Stimulated activated CD8-positive, alpha-beta memory T cell treated with anti-CD3 and anti-CD28 coated beads, Interleukin-12 subunit alpha, Interleukin-12 subunit beta, amount 100 ng/mL, for 1 hour (primary cell): ENCODE results near the gene ASB4.
"Not testable (repeated sequence)": the region's sequence is repeated elsewhere in the genome, so short reads cannot be mapped to it uniquely, and the experiment has no call there.

Experiments used
- DNase-seq: peaks from one replicate; pipeline ENCODE4 v3.0.0-alpha.2; 2020; ENCODE audit warnings: low read depth

The ASB4 gene

DNA sequence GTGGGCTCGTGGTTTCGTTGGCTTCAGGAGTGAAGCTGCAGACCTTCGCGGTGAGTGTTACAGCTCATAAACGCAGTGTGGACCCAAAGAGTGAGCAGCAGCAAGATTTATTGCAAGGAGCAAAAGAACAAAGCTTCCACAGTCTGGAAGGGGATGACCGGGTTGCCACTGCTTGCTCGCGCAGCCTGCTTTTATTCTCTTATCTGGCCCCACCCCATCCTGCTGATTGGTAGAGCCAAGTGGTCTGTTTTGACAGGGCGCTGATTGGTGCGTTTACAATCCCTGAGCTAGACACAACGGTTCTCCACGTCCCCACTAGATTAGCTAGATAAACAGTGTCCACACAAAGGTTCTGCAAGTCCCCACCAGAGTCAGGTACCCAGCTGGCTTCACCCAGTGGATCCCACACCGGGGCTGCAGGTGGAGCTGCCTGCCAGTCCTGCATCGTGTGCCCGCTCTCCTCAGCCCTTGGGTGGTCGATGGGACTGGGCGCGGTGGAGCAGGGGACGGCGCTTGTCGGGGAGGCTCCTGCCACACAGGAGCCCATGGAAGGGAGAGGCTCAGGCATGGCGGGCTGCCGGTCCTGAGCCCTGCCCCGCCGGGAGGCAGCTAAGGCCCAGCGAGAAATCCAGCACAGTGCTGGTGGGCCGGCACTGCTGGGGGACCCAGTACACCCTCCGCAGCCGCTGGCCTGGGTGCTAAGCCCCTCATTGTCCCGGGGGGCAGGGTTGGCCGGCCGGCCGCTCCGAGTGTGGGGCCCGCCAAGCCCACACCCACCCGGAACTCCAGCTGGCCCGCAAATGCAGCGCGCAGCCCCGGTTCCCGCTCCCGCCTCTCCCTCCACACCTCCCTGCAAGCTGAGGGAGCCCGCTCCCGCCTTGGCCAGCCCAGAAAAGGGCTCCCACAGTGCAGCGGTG lies 66.5 kb downstream of the ASB4 start:
- not testable (repeated sequence) for DNase-seq

DNA sequence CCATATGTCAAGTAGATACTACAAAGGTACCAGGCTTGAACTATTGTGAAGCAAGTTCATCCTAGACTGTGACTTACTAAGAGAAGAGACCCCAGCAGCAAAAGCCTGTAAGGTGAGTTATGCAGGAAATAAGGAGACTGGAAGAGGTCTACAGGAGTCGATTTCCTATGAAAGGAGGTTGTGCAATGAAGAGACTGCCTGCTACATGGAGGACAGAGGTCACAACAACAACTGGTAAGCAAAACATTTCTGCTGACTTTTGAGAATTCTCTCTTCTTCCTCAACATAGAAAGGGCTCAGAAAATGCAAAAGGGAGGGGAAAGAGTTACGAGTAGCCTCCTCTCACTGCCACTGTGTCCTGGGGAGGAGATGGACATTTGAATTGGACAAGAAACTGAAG lies 68.2 kb downstream of the ASB4 start:
- DNase-seq: no peak

DNA sequence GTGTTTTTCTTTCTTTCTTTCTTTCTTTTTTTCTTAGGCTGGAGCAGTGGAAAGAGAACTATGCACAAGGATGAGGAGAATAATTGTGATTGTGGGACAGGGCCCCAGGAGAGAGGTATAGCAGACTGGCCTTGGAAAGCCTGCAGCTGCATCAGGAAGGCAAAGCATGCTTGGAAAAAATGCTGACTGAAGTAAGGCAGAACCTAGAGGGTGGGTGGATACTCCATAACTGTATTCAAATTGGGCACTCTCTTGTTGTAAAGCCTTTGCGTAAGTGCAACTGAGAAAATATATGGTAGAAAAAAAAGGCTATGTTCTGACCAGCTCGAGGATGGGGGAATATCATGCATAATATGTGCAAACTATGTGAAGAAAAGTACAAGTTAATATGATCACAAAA lies 71.0 kb downstream of the ASB4 start:
- no peak for DNase-seq

DNA sequence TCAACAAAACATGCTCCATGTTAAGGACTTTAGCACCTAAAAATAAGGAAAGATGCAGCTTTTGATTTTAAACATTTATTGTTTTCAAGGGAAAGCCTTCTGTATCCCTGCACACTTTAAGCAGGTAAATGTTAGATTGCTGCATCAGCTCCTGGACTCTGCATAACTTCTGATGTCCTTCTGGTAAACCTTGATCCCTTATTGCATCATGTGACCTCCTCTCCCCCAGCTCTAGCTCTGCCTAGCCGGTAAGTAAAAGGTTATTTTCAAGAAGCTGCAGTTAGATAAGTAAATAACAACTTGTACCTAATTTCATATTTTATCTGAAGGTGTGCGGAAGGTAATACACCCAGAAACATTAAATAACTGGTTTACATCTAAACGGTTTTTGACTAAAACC lies 73.1 kb downstream of the ASB4 start:
- DNase-seq: no peak

DNA sequence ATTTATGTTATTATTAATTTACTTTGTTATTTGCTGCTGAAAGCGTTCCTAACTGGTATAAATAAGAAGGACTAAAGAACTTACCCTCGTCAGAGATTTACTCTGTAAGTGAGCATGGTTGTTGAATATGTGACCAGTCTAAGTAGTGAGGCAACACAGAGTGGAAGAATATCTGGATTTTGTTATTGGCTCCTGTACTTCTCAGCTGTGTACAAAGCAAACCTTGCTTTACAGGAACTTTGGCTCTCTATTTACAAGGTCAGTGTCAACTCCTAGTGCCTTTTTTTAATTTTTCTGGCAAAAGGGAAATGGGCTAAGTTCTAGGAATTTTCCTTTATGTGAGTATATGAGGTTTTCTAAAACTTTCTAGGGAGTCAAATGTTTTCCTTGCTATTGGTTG lies 74.9 kb downstream of the ASB4 start:
- DNase-seq: no peak

DNA sequence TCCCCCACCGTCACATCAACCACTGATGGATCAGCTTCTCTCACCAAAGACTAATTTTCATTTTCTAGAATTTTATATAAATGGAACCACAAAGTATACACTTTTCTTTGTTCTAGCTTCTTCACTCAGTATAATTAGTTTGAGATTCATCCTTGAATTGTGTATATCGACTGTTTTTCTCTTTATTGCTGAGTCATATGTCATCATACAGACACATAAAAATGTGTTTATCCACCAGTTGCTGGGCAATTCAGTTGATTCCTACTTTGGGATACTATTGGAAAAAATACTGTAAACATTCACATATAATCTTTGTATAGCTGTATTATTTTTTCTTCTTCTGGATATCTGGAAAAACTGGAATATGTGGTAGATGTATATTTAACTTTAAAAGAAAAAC lies 84.0 kb downstream of the ASB4 start:
- DNase-seq: no peak

DNA sequence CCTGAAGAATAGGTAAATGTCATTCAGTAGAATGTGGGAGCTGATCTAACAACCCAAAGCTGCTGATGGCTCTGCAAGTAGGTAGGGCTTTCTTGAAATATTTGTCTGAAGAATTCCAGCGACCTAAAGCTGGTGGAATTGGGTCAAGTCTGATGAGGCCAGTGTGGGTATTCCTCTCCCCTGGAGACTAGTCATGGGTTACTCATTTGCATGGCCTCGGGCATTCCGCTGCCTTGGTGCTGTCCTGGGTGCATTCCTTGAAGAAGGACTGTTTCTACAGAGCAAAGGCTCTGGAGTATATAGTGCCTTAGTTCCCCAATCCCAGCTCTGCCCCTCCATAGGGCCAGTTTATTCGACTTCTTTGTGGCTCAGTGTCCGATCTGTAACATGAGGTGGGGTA lies 91.4 kb downstream of the ASB4 start:
- no peak for DNase-seq

DNA sequence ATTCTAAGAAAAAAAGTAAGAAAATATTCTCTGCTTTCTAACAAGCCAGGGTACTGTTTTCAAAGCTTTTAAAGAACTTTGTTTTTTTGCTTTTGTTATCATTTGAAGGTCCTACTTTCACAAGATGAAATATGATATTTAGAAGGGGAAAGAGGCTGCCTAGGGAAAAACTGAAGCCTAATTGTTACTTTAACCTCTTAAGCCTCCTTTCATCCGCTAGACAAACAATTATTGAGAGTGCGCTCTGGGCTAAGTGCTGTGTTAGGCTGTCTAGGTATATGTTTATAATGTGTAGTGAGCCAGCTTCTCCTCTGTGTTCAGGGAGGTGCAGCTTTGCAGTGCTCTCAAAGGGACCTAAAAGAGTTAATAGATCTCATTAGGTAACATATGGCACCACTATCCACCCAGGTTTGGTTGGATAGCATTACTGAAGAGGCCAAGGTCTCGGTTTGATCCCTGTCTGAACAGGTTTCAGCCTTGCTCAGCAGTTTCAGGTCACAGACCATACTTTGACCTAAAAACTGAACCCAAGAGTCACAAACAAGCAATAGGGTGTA lies 92.6 kb downstream of the ASB4 start:
- no peak for DNase-seq

DNA sequence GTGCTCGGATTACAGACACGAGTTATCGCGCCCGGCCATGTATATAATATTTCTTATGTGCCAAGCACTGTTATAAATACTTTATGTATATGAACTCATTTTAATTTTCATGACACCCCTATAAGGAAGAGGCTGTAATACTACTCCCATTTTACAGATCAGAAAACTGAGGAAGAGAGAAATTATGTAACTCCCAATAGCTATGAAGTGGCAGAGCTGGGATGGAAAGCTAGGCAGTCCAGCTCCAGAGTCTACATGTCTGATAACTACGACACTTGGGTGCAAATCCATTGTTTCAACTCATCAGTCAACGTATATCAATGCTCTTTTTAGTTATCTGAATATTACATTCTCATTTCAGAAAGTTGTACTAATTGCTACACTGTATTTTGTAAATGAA lies 93.6 kb downstream of the ASB4 start:
- DNase-seq: no peak

DNA sequence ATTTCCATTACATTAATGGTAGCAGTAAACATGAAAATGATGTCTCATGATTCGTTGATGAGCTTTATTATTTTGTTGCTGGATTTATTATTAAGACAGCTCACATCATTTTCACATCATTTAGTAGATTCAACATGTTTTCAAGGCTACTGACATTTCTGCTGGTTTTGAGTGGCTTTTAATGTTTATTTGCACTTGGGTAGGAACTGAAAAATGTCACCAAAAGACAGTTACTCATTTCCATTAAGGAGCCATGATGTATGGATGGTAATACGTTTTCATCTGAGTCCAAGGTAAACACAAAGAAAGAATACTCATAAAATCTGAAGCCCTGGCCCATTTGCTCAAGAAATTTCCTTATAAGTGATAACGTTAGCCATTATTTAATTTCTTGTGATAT lies 95.7 kb downstream of the ASB4 start:
- DNase-seq: no peak

DNA sequence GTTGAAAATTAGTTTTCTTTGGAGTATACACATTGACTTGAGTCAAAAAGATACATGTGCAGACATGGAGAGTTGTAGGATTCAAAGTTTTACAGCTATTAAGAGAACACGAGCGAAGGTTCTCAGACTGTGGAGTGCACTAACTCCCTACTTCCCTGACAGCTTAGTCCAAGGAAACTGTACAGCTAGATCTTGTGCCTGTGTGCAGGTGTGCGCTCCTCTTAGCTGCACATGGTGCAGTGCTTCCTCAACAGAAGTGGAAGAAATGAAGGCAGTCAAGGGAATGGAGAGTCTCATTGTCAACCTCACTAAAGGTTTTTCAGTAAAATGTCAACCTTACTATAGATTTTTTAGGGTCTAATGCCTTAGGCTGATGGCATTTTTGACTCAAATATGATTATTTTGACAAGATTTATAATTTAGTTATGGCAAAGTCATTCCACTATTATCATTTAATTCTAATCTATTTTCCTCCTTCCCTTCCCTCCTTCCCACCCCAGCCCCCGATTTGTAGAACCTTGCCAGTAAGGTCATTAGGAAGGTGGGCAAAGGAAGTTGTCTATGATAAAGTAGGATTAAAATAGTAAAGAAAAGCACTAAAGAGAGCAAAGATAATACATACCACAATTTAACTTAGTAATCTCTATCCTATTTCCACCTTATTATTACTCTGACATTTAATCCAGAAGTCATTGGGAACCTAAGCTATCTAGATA lies 97.0 kb downstream of the ASB4 start:
- DNase-seq: no peak

DNA sequence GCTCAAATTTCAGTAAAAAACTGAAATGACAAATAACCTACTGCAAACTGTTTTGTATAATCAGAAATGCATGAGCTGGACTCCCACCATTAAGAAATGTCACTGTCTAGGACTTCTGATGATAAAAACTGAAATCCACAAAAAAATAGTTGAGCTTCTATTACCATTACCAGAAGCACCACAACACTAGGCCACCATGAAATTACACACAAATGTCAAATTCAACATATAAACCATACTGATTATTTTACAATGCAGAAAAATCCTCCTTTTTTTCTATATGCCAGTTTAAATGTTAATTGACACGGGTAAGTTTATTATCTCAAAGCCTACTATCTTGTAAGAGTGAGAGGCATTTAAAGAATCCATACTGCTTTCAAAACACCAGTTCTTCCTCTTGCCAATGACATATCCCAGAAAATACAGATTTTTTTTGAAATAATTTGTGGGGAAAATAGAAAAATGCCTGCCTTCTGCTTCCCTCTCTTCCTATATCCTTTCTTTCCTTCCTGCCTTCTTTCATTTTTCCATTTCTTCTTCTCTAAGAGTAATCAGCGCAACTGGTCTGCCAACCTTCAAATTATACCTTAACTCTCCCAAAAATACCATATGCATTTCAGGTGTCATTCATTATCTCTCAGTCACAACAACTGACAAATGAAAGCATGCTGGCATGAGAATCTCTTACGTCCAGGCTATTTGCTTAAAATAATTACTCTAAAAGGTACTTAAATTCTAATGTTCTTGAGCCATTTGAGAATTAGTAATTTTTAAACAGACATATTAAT lies 98.3 kb downstream of the ASB4 start:
- DNase-seq: no peak

DNA sequence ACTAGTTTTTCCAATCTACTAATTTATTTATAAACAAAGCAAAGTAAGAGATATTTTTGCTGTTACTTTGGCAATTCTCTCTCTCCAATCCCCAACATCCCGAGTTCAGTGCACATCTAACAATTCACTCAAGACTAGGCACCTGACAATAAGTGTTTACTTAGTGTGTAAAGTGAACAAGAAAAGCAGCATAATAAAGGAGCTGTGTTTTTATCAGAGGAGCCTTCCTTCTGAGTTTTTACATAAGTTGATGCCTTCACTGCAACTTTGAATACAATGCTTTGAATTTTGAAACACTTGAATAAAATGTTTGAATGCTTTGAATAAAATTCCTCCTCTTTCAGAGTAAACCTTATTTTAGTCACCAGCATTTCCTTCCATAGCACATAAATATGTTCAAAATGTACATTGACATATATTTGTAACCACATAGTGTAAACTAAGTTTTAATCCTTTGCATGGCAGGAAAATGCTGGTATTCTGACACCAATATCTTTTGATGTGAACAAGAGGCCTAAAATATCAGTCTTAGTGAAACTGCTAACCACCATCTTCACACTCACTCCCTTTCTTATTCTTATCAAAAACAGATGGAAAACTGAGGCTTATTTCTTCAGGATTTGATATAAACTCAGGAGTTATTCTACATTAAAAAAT lies 99.2 kb downstream of the ASB4 start:
- DNase-seq: no peak

DNA sequence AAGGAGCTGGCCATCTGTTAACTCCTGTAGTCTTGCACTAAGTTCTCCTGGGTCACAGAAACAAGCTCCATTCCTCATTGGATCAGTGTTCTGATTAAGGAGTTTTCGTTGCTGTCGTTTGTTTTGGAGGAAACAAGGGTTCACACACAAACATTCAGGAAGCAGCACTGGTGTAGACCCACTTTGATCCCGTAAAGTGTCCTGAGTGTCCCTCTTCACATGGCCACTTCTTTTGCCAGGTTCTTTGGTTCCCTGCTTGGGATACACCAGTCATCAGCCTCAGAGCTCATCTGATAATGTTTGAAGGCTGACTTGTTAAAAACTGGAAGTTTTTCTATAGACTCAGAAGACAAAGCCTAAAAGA lies 99.7 kb downstream of the ASB4 start:
- no peak for DNase-seq

DNA sequence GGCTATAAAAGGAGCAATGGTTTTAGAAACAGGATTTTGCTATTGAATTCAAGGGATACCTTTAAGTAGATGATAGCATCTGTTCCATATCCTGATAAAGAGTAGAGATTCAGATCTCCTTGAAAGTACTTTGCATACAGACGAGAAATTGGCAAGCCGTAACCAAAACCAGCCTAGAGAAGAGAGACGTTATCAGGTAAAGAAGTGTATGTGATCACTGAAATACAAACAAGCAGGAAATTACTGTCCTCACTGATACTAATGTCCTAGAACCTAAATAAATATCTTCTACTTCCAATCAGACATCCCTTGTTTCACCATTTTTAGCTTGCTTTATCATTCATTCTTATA lies 101.2 kb downstream of the ASB4 start:
- DNase-seq: no peak

DNA sequence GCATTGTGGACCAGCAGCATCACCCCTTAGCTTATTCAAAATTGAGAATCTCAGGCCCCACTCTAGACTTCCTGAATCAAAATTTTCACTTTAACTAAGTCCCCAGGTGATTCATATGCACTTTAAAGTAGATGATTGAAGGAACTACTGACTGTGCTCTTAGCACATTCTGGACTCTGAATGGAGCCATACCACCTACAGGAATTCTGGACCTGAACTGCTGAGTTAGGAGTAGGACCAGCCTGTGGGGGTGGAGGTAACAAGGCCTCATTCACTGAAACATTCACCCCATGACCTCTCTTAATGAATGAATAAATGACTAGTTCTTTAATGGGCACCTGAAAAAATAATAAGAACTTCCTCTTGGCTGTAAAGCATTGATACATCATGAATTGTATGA lies 103.3 kb downstream of the ASB4 start:
- DNase-seq: no peak

DNA sequence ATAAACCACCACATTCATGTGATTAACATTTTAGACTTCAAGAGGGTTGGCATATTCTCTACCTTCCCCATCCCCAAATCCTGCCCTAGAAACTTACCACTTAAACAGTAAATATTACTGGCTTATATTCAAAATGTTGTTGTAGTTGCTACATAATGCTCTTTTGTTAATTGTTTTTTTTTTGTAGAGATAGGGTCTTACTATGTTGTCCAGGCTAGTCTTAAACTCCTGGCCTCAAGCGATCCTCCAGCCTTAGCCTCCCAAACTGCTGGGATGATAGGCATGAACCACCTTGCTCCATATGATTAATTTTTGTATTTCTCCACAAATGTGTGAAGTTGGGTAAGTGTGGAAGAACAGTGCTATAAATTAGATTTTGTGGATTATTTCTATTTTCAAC lies 104.0 kb downstream of the ASB4 start:
- DNase-seq: no peak
